GM12878 (cell line): ENCODE measurements around the gene DMD. TPM values are rescaled to one million over a fixed set of nuclear protein-coding genes. Genes with fewer than 3 reads are reported as not detected.

ENCODE experiments used
- ATAC-seq: fragments of 200-7000 bp; cut with Tn5 transposase; 3 replicates; pipeline ENCODE4 v1.9.1; 2020; ENCODE audit warnings: mild to moderate bottlenecking, moderate library complexity
- BruUV-seq: library from RNA; stranded (reverse); fragments of 400-500 nt; replicated peaks from 2 replicates; lab custom pipeline; 2021; lab: Mats Ljungman, UMichigan
- CTCF ChIA-PET: fragments of 300-600 bp; sonication (Branson Sonifier 250); formaldehyde crosslinking; extraction: SDS; loops from one replicate; lab custom pipeline; 2021; ENCODE audit warnings: inconsistent platforms; lab: Yijun Ruan, JAX
- POLR2A ChIA-PET: fragments of 350-600 bp; formaldehyde crosslinking; extraction: SDS; loops from one replicate; lab custom pipeline; 2021; ENCODE audit warnings: inconsistent platforms; lab: Charles Lee
- RAD21 ChIA-PET: fragments of 300-600 bp; sonication (Branson Sonifier 250); formaldehyde crosslinking; loops from one replicate; lab custom pipeline; 2023; ENCODE audit warnings: antibody characterized with exemption; ENCODE audit not compliant: unreplicated experiment; lab: Charles Lee
- SMC1A ChIA-PET: fragments of 300-600 bp; sonication (Branson Sonifier 250); formaldehyde crosslinking; loops from one replicate; lab custom pipeline; 2023; ENCODE audit not compliant: unreplicated experiment, uncharacterized antibody; lab: Charles Lee
- DNase-seq: peaks from one replicate; pipeline ENCODE4 v3.0.0-alpha.2; 2011; ENCODE audit warnings: low read depth, low spot score
- FAIRE-seq: peaks from 3 replicates; lab custom pipeline; 2011; peaks lifted over from hg19 to GRCh38; lab: Jason Lieb, UNC
- H2AFZ ChIP-seq: 2 replicates; pipeline ENCODE4 v1.6.0; 2011; ENCODE audit warnings: low read depth, low read length, control low read depth; ENCODE audit not compliant: control insufficient read depth
- H3K27ac ChIP-seq: 2 replicates; pipeline ENCODE4 v1.5.1; 2011; ENCODE audit warnings: control low read depth; ENCODE audit not compliant: control insufficient read depth, insufficient read depth
- H3K27me3 ChIP-seq, 2 experiments: replicated peaks in 1 of 2; 2 replicates each; pipeline versions ENCODE4 v1.6.0 to v1.6.1; 2011; ENCODE audit warnings: low read length in 1 of 2; ENCODE audit not compliant: control insufficient read depth in 2 of 2, insufficient read depth in 2 of 2
- H3K36me3 ChIP-seq, 2 experiments: 2 replicates each; pipeline ENCODE4 v1.5.1; 2011; ENCODE audit warnings: low read length in 1 of 2; ENCODE audit not compliant: control insufficient read depth in 2 of 2, insufficient read depth in 2 of 2
- H3K4me1 ChIP-seq: 2 replicates; pipeline ENCODE4 v1.6.1; 2011; ENCODE audit warnings: mild to moderate bottlenecking, low read length, moderate library complexity, mixed read lengths; ENCODE audit not compliant: control insufficient read depth, insufficient read depth
- H3K4me2 ChIP-seq: 2 replicates; pipeline ENCODE4 v1.6.0; 2011; ENCODE audit warnings: control low read depth; ENCODE audit not compliant: control insufficient read depth, insufficient read depth
- H3K4me3 ChIP-seq: fragments of 200-600 bp; sonication (generic); 2 replicates; pipeline ENCODE4 v1.5.1; 2016
- H3K79me2 ChIP-seq: 2 replicates; pipeline ENCODE4 v1.6.0; 2011; ENCODE audit warnings: low read length; ENCODE audit not compliant: control insufficient read depth, insufficient read depth
- H3K9ac ChIP-seq: 2 replicates; pipeline ENCODE4 v1.8.0; 2011; ENCODE audit warnings: low read length, control low read depth, mixed read lengths; ENCODE audit not compliant: control insufficient read depth, insufficient read depth
- H3K9me3 ChIP-seq: replicated peaks from 3 replicates; pipeline ENCODE4 v1.5.1; 2011; ENCODE audit warnings: mild to moderate bottlenecking, low read length; ENCODE audit not compliant: control insufficient read depth, insufficient read depth
- H4K20me1 ChIP-seq: 2 replicates; pipeline ENCODE4 v1.6.0; 2011; ENCODE audit not compliant: control insufficient read depth, insufficient read depth
- CBX5 ChIP-seq: sonication (generic); IDR thresholded peaks from 2 replicates; pipeline ENCODE4 v1.6.1; 2016; ENCODE audit warnings: low read depth, moderate library complexity, mild to moderate bottlenecking, inconsistent platforms
- CHD4 ChIP-seq: fragments of 200-600 bp; sonication (generic); IDR thresholded peaks from 2 replicates; pipeline ENCODE4 v1.6.1; 2016; ENCODE audit warnings: mild to moderate bottlenecking
- FOXK2 ChIP-seq: fragments of 450-650 bp; IDR thresholded peaks from 2 replicates; pipeline ENCODE4 v1.6.1; 2017; ENCODE audit warnings: mild to moderate bottlenecking, moderate library complexity
- NFYB ChIP-seq: IDR thresholded peaks from 2 replicates; pipeline ENCODE4 v1.6.1; 2011; ENCODE audit warnings: low read depth, mild to moderate bottlenecking, low read length, improper control_type of control experiment, moderate library complexity; ENCODE audit not compliant: insufficient read depth
- WGBS: methylation state at CpG from one replicate; pipeline ENCODE4 v1.1.6; 2016; ENCODE audit warnings: low lambda C conversion rate; ENCODE audit not compliant: insufficient replicate concordance, insufficient coverage; ENCODE audit errors: missing lambda C conversion rate; 5-methylcytosine and 5-hydroxymethylcytosine counted together
- in situ Hi-C: fragments of 300-500 bp; cut with MboI; formaldehyde crosslinking; loops from 9 replicates; pipeline ENCODE4 v1.14.3; 2018; ENCODE audit warnings: mixed read lengths
- intact Hi-C: fragments of 100-400 bp; cut with micrococcal nuclease; formaldehyde crosslinking; loops from one replicate; pipeline ENCODE4 v1.14.2; 2022; ENCODE audit not compliant: unreplicated experiment
- polyA plus RNA-seq, 11 experiments: library from polyadenylated mRNA; depleted of rRNA in 4 of 11; unstranded in 6 of 11; stranded (reverse) in 5 of 11; fragments of >200 nt; fragmentation: Nextera tagmentation in 4 of 11; fragmentation: Illumina TruSeq in 1 of 11; extraction: Ambion mirVana in 4 of 11; extraction: Trizol in 1 of 11; gene quantifications; 1 replicate in 1 of 11; 2 replicates in 10 of 11; pipeline versions ENCODE4 v1.2.1 to v1.2.3, GENCODE V29; 2011 to 2016; ENCODE audit warnings: inconsistent platforms in 2 of 11, missing spikeins in 2 of 11, low read depth in 1 of 11
- total RNA-seq, 4 experiments: library from RNA; depleted of rRNA in 3 of 4; stranded (reverse); fragments of >200 nt in 3 of 4; fragmentation: Illumina TruSeq in 1 of 4; extraction: Trizol in 1 of 4; gene quantifications; 2 replicates each; pipeline versions ENCODE4 v1.2.1 to v1.2.3, GENCODE V29; 2013 to 2021
- TF ChIP-seq, protein P1 (sequence below): fragments of 450-650 bp; IDR thresholded peaks from 2 replicates; pipeline ENCODE4 v1.6.1; 2016; ENCODE audit warnings: mild to moderate bottlenecking, moderate library complexity, borderline replicate concordance

The DMD gene
- total and polyA plus RNA-seq, 10 of the 15 experiments (the other 5 are each of a cell fraction or from before 2014, with no cell fraction given), result 1.4 to 24.3 (median 4.3) TPM

DNA sequence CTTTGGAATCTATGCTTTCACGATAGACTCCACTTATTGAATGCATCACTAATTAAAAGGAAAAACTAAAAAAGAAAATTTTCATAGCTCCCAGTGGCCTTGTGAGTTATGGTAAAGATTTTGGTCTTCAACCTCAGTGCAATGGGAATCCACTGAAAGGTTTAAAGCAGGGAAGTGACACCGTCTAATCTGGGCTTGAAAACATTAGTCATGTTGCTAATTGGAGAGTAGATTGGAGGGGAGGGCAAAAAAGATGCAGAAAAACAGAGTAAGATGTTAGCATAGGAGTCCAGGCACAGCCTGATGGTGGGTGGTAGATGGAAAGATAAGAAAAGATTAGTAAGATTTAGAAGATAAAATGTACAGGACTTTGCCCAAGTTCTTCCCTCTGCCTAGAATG lies 1506.4 kb downstream of the DMD start (continued):
- TF ChIP-seq FOXK2, result no peak

DNA sequence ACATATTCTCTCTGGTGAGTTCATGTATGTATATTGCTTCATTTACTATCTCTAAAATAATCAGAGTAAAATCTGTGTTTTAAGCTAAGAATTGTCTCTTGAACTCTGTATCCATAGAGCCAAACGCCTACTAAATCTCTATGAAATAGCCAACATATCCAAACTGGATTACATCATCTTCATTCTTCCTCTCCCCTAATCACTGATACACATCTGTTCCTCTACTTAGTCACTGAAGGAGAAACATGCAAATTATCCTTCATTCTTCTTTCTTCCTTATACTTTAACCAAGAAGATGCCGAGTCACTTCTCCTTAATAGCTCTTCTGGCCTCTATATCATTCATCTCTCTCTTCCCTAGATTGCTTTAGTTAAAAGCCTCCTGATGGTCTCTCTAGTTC lies 1509.1 kb downstream of the DMD start:
- Histone ChIP-seq H2AFZ (no peak overlapping the region), H3K27ac (no peak overlapping the region), H3K4me3 (no peak overlapping the region), H3K27me3 (no peaks in the 10 kb centered on the region), H3K4me2 (no peak overlapping the region), H3K9ac (no peak overlapping the region), H3K4me1 (no peaks in the 10 kb centered on the region), H3K36me3 (no peaks in the 10 kb centered on the region), H3K79me2 (no peaks in the 10 kb centered on the region), H4K20me1 (no peaks in the 10 kb centered on the region), H3K9me3 (no peaks in the 10 kb centered on the region)
- no TSS peak for BruUV-seq
- 0% methylated on average over 2 of the region's 2 CpGs for WGBS
- in situ Hi-C loops (no loop called here), intact Hi-C loops (no loop called here)
- ChIA-PET CTCF (no interaction called here), RAD21 (no interaction called here), SMC1A (no interaction called here), POLR2A (no interaction called here)
- ATAC-seq, result no peak
- TF ChIP-seq CHD4 (no peak), CBX5 (no peak), NFYB (no peak)
- TF ChIP-seq, protein P1, sequence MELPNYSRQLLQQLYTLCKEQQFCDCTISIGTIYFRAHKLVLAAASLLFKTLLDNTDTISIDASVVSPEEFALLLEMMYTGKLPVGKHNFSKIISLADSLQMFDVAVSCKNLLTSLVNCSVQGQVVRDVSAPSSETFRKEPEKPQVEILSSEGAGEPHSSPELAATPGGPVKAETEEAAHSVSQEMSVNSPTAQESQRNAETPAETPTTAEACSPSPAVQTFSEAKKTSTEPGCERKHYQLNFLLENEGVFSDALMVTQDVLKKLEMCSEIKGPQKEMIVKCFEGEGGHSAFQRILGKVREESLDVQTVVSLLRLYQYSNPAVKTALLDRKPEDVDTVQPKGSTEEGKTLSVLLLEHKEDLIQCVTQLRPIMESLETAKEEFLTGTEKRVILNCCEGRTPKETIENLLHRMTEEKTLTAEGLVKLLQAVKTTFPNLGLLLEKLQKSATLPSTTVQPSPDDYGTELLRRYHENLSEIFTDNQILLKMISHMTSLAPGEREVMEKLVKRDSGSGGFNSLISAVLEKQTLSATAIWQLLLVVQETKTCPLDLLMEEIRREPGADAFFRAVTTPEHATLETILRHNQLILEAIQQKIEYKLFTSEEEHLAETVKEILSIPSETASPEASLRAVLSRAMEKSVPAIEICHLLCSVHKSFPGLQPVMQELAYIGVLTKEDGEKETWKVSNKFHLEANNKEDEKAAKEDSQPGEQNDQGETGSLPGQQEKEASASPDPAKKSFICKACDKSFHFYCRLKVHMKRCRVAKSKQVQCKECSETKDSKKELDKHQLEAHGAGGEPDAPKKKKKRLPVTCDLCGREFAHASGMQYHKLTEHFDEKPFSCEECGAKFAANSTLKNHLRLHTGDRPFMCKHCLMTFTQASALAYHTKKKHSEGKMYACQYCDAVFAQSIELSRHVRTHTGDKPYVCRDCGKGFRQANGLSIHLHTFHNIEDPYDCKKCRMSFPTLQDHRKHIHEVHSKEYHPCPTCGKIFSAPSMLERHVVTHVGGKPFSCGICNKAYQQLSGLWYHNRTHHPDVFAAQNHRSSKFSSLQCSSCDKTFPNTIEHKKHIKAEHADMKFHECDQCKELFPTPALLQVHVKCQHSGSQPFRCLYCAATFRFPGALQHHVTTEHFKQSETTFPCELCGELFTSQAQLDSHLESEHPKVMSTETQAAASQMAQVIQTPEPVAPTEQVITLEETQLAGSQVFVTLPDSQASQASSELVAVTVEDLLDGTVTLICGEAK, result no peak
- DNase-seq, result no peak
- no peak for FAIRE-seq
